ENCODE results near the gene HPGDS.

- TF ChIP-seq, protein P1, sequence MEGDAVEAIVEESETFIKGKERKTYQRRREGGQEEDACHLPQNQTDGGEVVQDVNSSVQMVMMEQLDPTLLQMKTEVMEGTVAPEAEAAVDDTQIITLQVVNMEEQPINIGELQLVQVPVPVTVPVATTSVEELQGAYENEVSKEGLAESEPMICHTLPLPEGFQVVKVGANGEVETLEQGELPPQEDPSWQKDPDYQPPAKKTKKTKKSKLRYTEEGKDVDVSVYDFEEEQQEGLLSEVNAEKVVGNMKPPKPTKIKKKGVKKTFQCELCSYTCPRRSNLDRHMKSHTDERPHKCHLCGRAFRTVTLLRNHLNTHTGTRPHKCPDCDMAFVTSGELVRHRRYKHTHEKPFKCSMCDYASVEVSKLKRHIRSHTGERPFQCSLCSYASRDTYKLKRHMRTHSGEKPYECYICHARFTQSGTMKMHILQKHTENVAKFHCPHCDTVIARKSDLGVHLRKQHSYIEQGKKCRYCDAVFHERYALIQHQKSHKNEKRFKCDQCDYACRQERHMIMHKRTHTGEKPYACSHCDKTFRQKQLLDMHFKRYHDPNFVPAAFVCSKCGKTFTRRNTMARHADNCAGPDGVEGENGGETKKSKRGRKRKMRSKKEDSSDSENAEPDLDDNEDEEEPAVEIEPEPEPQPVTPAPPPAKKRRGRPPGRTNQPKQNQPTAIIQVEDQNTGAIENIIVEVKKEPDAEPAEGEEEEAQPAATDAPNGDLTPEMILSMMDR (CRISPR knock-in tag; IDR thresholded peaks at IDR 0.05), result no peak
- TF ChIP-seq ARNT (IDR thresholded peaks at IDR 0.05), result no peak
- TF ChIP-seq KLF16 (CRISPR knock-in tag; IDR thresholded peaks at IDR 0.05), result no peak
- TF ChIP-seq ZNF337 (CRISPR knock-in tag; IDR thresholded peaks at IDR 0.05; ENCODE audit: borderline replicate concordance, low read depth), result no peak
- no peak for TF ChIP-seq CREM (IDR thresholded peaks at IDR 0.05)
- no peak for TF ChIP-seq CREM (CRISPR knock-in tag; IDR thresholded peaks at IDR 0.05)
- no peak for TF ChIP-seq BRF2 (CRISPR knock-in tag; IDR thresholded peaks at IDR 0.05)
- no peak for TF ChIP-seq RBM39 (IDR thresholded peaks at IDR 0.05; ENCODE audit: low read depth, low read length, poor library complexity, severe bottlenecking)
- TF ChIP-seq YY1 (IDR thresholded peaks at IDR 0.05; ENCODE audit: insufficient read depth, insufficient replicate concordance, low read depth, low read length), result no peak
- no peak for TF ChIP-seq NR2F6 (IDR thresholded peaks at IDR 0.05)
- no peak for TF ChIP-seq NR2F6 (CRISPR knock-in tag; IDR thresholded peaks at IDR 0.05)
These were observed 6.3 kb downstream of the HPGDS start for GRCh38 chr4:94336303-94336702.

Data from HepG2 (cell line).